HG02588 (cell line): ENCODE results near the gene PIAS1.

ENCODE experiments used
- ATAC-seq: cut with Tn5 transposase; IDR thresholded peaks from one replicate; pipeline ENCODE4 v1.9.1; 2021; ENCODE audit warnings: mild to moderate bottlenecking, moderate library complexity; ENCODE audit not compliant: unreplicated experiment

The PIAS1 gene

DNA sequence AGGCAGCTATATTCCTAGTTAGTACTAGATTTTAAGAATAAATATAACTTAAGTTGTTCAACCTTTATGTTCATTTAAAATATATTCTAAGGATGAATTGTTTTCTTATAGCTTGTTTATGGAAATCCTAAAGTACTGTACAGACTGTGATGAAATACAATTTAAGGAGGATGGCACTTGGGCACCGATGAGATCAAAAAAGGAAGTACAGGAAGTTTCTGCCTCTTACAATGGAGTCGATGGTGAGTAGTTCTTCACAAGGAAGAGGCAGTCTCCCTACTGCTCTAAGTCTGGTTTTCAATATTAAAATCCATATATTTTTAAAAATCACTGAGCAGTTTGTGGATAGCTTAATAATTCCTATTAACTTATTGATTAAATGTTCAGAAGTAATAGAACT is 121.4 kb downstream of the PIAS1 start:
- ATAC-seq, result no peak

DNA sequence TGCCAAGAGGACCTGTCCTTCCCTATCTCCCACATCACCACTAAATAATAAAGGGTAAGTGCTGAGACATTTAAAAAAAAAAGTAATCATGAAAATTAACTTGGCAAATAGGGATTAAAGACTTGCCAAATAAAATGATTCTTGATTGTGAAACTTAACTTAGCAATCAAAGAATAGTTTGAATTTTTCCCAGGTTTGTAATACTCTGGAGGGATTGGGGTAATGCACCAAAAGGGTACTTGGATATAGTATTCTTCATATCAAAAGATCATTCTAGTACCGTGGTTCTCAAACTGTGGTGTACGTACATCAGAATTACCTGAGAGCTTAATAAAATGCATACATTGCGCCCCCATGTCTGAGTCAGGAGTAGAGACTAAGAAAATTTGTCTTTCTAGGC is 122.5 kb downstream of the PIAS1 start:
- ATAC-seq, result no peak

DNA sequence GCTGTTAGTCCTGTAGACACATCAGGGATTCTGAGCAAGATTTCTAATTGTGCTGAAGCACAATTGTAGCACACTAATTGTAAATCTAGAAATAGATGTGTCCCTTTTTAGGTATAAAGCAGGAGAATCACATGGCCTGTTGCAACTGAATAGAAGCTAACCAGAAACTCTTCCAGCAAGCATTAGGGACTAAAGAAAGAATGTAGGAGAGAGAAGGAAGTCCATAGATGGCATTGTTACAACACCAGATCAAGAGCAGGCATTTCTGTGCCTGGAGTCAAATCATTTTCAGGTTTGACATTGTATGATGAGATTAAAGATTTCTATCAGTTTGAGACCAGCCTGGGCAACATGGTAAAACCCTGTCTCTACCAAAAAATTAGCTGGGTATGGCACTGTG is 123.6 kb downstream of the PIAS1 start:
- no peak for ATAC-seq

DNA sequence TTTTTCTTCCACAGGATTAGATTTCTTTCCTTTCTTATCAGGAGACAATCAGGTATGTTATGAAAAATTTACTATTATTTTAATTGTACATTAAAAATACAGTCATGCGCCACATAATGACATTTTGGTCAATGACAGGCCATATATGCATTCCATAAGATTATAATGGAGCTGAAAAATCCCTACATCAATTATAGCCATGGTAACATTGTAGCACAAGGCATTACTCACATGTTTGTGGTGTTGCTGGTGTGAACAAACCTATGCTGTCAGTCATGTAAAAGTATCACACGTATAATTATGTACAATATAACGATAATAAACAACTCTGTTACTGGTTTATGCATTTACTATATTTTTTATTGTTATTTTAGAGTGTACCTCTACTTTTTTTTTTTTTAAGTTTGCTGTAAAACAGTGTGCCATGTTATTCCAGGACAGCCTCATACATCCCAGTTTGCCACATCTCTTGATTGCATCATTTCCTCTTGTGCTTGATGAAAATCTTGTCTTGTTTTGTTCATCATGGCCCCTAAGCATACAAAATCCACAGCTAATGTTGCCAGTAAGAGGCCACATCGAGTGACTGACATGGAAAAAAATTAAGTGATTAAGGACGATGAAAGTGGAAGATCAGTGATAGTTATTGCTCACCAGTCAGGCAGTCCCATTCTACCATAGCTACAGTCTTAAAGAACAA is 129.7 kb downstream of the PIAS1 start:
- ATAC-seq, result no peak

DNA sequence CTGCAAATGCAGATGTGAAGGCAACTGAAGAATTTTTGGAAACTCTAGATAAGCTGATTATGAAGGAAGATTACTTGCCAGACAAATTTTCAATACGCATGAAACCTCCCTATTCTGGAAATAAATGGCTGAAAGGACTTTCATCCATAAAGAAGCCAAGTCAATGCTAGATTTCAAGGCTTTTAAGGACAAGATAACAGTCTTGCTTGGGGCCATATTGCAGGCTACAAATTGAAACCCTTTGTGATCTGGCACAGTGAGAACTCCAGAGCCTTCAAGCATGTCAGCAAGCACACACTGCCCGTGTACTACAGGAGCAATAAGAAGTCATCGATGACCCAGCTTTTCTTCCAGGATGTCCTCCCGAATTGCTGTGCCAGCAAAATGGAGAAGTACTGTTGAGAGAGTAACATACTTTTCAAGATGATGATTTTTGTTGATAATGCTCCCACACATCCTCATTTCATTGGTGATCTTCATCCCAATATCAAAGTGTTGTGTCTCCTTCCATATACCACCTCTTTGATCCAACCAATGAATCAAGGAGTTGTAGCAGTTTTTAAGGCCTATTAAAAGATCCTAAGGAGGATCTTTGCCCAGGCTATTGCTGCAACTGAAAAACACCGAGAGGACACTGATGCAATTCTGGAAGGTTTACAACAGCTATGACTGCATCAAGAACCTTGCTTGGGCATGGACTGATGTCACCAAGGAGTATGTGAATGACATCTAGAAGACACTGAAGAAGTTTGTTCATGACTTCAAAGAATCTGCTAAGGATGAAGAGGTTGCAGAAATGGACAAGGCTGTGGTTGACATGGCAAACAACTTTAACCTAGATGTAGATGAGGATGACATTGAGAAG is 130.7 kb downstream of the PIAS1 start:
- no peak for ATAC-seq

DNA sequence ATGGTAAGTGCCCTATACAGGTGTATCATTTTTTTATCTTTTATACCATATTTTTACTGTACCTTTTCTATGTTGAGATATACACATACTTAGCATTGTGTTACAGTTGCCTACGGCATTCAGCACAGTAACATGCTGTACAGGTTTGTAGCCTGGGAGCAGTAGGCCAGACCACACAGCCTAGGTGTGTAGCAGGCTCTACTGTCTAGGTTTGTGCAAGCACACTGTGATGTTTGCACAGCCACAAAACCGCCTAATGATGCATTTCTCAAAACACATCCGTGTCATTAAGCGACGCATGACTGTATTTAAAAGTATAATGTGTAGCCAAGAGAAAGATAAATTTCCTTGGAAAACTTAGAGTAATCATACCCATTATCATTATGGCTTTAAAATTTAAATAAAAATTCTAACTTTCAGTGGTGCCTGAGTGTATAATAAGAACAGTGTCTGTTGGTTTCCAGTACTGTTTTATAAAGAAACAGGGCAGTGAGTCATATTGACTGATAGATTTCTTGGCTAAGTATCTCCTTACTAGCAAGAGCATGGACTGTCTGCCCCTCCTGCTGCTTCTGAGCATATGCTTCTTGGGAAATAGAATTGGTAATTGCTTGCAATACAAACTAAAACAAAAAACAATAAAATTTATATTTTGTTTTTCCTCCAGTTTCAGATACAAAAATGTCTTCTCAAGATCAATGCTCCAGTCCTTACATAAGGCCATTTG is 132.7 kb downstream of the PIAS1 start:
- no peak for ATAC-seq

DNA sequence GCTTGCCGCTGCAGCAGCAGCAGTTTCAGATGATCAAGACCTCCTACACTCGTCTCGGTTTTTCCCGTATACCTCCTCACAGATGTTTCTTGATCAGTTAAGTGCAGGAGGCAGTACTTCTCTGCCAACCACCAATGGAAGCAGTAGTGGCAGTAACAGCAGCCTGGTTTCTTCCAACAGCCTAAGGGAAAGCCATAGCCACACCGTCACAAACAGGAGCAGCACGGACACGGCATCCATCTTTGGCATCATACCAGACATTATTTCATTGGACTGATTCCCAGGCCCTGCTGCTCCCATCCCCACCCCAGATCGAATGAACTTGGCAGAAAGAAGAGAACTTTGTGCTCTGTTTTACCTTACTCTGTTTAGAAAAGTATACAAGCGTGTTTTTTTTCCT is 133.4 kb downstream of the PIAS1 start:
- no peak for ATAC-seq

DNA sequence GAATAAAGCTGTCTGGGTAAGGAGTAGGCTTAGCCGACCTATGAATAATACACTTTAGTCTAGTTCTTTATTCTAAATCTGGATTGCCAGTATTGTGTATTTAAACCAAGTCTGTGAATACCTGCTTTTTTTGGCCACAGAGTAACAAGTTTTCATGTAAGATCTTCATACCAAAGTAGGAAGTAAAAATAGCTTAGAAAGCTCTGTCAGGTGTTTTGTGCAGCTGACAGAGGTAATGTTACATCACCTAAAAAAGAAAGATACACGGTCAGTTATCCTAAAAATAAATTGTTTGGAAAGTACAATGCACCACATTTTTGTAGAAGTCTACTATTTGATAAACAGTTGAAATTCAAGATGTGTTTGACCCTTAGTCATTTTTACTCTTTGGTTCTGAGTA is 134.5 kb downstream of the PIAS1 start:
- ATAC-seq, result no peak

DNA sequence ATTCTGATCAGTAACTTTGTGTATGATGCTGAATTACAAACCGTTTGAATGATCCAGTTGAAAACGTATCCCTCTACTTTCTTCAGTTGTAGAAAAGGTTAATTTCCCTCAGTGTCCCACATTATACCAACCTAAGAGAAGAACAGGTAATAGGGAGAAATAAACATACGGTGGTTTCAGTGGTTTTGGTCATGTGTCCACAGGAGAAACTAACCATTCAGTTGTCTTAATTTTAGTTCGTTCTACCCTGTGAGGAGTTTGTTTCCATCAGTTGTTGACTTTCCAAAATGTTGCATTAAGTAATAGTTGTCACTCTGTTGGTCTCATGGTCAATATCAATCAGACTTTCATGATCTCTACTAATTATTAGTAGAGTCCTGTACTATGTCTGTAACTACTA is 135.9 kb downstream of the PIAS1 start:
- ATAC-seq, result no peak

DNA sequence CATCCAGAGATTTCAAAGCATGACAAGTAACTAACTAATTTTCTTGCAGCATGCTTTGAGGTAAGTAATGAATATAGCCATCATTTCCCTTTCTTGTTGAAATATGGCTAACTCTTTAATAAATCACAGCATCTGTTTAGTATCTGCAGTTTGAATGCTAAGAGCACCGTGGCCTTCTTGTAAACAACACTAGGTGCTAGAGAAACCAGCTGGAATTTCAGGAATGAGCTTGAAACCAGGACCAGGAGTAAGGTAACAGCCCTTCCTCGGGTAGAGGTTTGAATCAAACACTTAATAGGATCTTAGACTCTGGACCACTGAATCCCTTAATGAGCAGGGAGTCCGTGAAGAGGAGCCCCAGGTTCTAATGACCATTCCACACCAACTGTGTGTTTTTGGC is 137.4 kb downstream of the PIAS1 start:
- ATAC-seq, result no peak

DNA sequence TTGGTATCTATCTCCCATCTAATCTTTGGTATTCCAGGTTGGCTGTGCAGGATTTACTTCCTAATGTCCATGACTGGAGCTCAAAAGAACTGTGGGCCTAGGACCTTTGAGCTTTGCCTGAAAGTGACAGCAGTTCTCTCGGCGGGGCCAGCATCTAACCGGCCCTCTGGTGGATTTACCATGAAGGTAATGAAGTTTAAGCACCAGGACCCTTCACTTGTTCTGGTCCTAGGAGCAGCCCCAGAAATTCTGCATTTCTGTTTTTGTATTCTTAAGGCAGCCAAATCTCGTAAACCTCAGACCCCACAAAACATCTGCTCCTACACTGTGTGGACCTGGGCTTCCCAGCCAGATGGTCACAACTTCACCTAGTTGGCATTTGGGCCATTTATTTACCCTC is 138.0 kb downstream of the PIAS1 start:
- ATAC-seq, result no peak

DNA sequence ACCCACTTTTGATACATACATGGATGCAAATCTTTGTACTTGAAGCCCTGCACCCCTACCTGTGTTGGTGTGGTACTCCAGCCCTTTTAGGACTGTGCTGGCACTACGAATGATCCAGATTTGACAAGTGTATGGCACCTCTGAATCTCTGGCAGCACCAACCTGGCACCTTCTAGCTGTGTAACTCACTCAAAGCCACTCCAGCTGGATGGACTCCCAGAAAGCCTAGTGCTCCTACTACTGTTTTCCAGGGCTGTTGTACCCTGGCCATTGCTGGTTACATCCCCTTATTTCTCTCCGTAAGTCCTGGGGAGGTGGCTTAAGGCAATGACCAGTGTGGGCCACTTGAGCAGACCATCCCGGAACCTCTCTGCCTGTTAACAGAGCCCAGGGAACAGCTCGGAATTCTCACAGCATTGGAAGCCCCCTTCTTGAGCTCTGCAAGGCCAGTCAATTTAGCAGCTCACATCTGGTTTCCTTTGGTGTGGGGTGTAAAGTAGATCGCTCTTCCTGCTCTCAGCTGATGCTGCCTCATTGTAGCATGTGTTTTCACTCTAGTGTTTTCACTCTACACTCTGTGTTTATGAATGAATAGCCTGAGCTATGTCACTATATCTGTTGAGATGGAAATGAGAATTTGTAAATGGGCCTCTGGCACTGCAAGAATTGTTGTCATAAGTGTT is 138.8 kb downstream of the PIAS1 start:
- no peak for ATAC-seq

DNA sequence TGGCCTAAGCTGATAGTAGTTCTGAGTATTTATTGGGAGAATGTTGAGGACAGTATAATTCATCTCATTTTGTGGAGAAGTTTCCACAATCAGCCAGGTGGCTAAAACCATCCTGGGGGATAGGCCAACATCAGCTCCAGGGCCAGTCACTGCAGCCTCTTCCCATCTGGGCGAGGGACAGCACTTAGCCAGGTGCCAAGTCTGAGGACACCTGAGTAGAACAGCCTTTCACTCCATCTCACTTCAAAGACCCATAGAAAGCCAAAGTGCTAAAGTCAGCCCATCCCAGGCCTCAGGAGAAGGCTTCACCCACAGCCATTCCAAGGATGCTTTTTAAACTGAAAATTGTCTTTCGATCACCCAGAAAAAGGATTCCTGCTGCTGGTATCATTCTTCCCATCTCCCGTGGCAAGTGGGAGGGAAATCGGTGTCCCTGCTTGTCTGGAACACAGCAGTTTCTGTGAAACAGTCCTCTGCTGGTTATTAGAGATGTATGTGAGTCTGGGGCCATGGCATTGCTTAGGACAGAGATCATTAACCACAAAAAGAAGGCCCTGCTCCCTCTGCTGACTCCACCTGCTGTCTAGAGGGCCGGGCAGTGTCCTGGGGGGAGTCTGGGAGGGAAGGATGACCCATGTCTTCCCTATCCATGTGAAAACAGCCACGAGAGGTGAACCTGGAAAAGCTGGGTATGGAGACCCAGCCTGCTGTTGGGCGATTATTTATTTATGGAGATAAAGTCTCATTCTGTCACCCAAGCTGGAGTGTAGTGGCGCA is 141.4 kb downstream of the PIAS1 start:
- no peak for ATAC-seq

DNA sequence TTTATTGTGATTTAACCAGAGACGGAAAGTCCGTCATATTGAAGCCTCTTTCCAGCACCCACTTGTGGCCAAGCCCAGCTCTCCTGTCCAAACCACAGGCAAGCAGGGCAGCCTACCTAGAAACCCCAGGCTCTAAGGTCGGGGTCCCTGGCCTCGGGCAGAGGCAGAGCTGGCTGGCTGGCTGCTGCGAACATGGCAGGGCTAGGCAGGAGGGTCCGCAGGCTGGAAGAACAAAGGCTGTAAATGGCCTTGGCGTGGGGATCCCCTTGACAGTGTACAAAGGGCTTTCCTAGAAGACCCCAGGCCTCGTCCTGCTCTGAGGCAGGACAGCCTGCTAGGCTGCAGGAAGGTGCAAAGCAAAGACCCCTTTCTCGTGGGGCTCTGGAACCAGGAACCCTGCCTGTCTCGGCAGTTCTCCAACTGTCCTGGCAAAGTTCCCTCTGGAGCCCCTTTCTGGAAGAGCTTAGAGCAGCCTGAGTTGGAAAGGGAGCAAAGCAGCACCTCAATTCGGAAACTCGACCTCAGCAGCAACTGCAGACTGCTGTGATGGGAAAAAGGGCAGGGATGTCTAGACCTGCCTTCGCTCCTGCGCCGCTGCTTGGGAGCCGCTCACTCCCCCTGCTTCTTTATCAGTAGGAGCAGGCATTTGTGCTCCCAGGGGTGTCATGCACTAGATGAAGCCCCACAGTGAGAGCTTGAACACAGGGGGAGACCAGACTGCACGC is 142.5 kb downstream of the PIAS1 start:
- ATAC-seq, result no peak

DNA sequence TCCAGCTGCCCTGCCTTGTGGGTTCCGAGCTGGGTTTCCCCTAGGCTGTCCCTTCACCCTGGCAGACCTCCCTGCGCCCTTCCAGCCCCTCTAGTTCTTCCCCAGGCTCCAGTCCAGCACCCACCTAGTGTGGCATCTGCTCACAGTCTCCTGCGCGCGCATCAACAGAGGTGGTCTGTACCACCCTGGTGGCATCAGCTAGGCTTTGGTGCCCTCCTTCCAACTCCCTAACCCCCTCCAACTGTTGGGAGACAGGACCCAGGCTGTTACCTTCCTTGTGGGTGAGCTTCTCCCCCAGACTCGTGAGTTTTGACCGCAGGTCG is 143.0 kb downstream of the PIAS1 start:
- ATAC-seq, result no peak

DNA sequence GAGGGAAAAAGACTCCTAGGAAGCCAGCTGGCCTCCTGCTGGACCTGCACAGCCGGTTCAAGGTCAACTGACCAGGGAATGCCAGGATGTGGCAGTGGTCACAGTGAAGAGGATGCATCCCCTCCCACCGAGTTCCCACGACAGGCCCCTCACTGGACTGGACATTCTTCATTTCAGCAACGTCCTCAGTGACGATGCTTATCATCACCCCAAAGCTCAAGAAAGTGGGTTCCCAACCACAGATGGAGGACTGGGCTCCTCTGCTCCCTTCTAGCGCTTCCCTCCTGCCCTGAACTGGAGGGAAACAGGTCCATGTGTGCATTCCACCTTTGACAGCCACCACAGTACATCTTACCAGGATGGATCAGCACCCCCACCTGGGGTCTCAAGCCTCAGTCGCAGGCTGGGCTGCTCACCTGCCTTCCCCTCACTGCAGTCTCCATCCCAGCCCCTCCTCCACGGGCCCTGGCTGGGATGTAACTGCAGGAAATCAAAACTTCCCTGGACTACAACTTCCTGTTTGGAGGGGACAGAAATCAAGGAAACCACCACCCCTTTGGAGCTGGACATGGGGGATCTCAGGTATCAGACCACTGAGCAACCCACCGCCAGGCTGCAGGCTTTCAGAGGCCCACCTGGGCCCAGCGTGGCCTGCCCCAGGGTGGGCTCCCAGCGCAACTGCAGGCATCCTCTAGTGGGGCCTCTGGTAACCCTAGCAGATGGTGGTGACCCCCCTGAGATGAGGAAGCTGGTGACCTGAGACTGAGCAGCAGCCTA is 143.7 kb downstream of the PIAS1 start:
- ATAC-seq, result no peak

DNA sequence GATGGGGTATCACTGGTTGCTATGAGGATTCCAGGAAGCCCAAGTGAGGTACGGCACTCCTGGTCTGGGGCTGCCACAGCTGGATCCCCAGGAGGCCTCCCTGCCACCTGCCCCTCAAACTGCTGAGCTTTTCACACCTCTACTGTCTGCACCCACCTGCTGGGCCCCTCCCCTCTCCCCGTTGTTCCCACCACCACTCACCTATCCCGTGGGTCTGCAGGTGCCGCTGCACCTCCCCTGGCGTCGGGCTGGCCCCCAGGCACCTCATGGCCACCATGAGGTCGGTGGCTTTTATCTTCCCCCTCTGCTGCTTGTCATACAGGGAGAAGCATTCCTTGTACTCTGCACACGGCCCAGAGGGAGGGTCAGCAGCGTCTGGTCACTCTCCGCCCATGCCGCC is 145.2 kb downstream of the PIAS1 start:
- ATAC-seq, result no peak

DNA sequence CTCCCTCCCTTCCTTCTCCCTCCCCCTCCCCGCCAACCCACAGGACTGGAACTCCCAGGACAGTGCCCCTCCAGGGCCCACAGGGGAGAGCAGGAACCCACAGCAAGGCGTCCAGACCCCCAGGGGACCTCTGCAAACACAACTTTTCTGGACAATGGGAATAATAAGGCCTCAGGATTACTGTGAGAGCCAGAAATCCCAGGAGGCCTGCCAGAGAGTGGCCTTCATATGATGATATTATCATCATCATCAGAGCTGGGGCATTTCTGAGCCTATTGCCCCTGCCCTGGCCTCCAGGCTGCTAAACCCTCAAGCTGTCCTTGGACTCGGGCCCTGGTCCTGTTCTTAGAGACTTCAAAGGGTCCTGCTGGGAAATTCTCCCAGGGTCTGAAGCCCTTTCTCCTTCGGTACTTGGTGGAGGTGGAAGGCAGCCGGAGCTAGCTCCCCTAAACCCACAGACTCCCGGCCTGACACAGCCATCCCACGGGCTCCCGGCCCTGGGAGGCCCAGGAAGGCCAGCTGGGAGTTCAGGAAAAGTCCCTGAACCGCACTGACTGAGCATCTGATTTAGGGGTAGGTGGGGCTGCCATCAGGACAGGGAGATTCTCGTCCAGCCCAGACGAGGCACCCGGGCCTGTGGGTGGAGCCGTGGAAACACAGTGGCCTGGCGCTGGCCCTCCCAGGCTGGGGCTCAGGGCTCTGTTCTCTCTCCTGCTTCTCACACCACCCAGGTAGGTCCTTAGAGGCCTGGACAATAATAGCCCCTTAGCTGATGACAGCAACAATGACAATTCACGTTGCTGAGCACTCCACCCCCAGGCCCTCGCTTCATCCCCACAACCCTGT is 146.1 kb downstream of the PIAS1 start:
- ATAC-seq, result no peak
